ENCODE data around the gene ZNF333.

Gene ZNF333

GRCh38 chr19:14673088-14673487 lies 16.8 kb upstream of the ZNF333 start:
- no peak overlapping the region for H3K4me2 ChIP-seq (ENCODE audit: low read length)
- no peaks in the 10 kb centered on the region for H3K4me1 ChIP-seq (ENCODE audit: control insufficient read depth, insufficient read depth, low read length)

GRCh38 chr19:14674764-14675163 lies 15.1 kb upstream of the ZNF333 start, which contains the start of gene ADGRE3:
Gene ADGRE3, minus strand, starts transcription at chr19:14674844. Its CDS starts 74 bp downstream, at chr19:14674770.
- H3K4me3 ChIP-seq (ENCODE audit: low read length), result no peak within 1 kb of the TSS
- H3K36me3 ChIP-seq (ENCODE audit: insufficient read depth, low read length), result no peaks in the 10 kb centered on the region
- no peaks in the 10 kb centered on the region for H3K27me3 ChIP-seq (ENCODE audit: control insufficient read depth, insufficient read depth, low read length)
- H3K9ac ChIP-seq (ENCODE audit: low read depth, low read length), result no peak within 1 kb of the TSS
- no peaks in the 10 kb centered on the region for H3K9me3 ChIP-seq (replicated peaks; ENCODE audit: low read length)
- no peak within 1 kb of the TSS for H3K4me2 ChIP-seq (ENCODE audit: low read length)
- H3K4me1 ChIP-seq (ENCODE audit: control insufficient read depth, insufficient read depth, low read length), result no peaks in the 10 kb centered on the region

More at GRCh38 chr19:14673088-14673487, 16.8 kb upstream of the ZNF333 start:
- no peaks in the 10 kb centered on the region for H3K36me3 ChIP-seq (ENCODE audit: insufficient read depth, low read length)
- no peak overlapping the region for H3K9ac ChIP-seq (ENCODE audit: low read depth, low read length)
- H3K4me3 ChIP-seq (ENCODE audit: low read length), result no peak overlapping the region
- H3K9me3 ChIP-seq (replicated peaks; ENCODE audit: low read length), result no peaks in the 10 kb centered on the region
- H3K27me3 ChIP-seq (ENCODE audit: control insufficient read depth, insufficient read depth, low read length), result no peaks in the 10 kb centered on the region

- no peaks in the 10 kb centered on the region for H3K36me3 ChIP-seq (ENCODE audit: insufficient read depth, low read length)
- H3K27me3 ChIP-seq (ENCODE audit: control insufficient read depth, insufficient read depth, low read length), result no peaks in the 10 kb centered on the region
- H3K4me1 ChIP-seq (ENCODE audit: control insufficient read depth, insufficient read depth, low read length), result no peaks in the 10 kb centered on the region
- no peak overlapping the region for H3K4me3 ChIP-seq (ENCODE audit: low read length)
- H3K4me2 ChIP-seq (ENCODE audit: low read length), result no peak overlapping the region
- H3K9ac ChIP-seq (ENCODE audit: low read depth, low read length), result no peak overlapping the region
- H3K9me3 ChIP-seq (replicated peaks; ENCODE audit: low read length), result no peaks in the 10 kb centered on the region
Measured at GRCh38 chr19:14676762-14677161, 13.1 kb upstream of the ZNF333 start.

- Histone ChIP-seq H3K9me3 (replicated peaks; ENCODE audit: low read length) (no peaks in the 10 kb centered on the region), H3K4me1 (ENCODE audit: control insufficient read depth, insufficient read depth, low read length) (no peaks in the 10 kb centered on the region), H3K4me3 (ENCODE audit: low read length) (no peak overlapping the region), H3K4me2 (ENCODE audit: low read length) (no peak overlapping the region), H3K9ac (ENCODE audit: low read depth, low read length) (no peak overlapping the region), H3K27me3 (ENCODE audit: control insufficient read depth, insufficient read depth, low read length) (no peaks in the 10 kb centered on the region), H3K36me3 (ENCODE audit: insufficient read depth, low read length) (no peaks in the 10 kb centered on the region)
Measured at GRCh38 chr19:14677464-14677863, 12.4 kb upstream of the ZNF333 start.

GRCh38 chr19:14678199-14678598 lies 11.6 kb upstream of the ZNF333 start:
- Histone ChIP-seq H3K4me2 (ENCODE audit: low read length) (no peak overlapping the region), H3K9me3 (replicated peaks; ENCODE audit: low read length) (no peaks in the 10 kb centered on the region), H3K4me3 (ENCODE audit: low read length) (no peak overlapping the region), H3K27me3 (ENCODE audit: control insufficient read depth, insufficient read depth, low read length) (no peaks in the 10 kb centered on the region), H3K9ac (ENCODE audit: low read depth, low read length) (no peak overlapping the region), H3K4me1 (ENCODE audit: control insufficient read depth, insufficient read depth, low read length) (no peaks in the 10 kb centered on the region), H3K36me3 (ENCODE audit: insufficient read depth, low read length) (no peaks in the 10 kb centered on the region)

- H3K9me3 ChIP-seq (replicated peaks; ENCODE audit: low read length), result no peaks in the 10 kb centered on the region
- no peak overlapping the region for H3K4me3 ChIP-seq (ENCODE audit: low read length)
- H3K4me2 ChIP-seq (ENCODE audit: low read length), result no peak overlapping the region
- no peaks in the 10 kb centered on the region for H3K4me1 ChIP-seq (ENCODE audit: control insufficient read depth, insufficient read depth, low read length)
- peaks cover 3% of the 10 kb centered on the region for H3K27me3 ChIP-seq (ENCODE audit: control insufficient read depth, insufficient read depth, low read length)
- H3K9ac ChIP-seq (ENCODE audit: low read depth, low read length), result no peak overlapping the region
- H3K36me3 ChIP-seq (ENCODE audit: insufficient read depth, low read length), result no peaks in the 10 kb centered on the region
Measured at GRCh38 chr19:14682084-14682483, 7.8 kb upstream of the ZNF333 start.

- Histone ChIP-seq H3K9ac (ENCODE audit: low read depth, low read length) (no peak overlapping the region), H3K4me3 (ENCODE audit: low read length) (no peak overlapping the region), H3K4me2 (ENCODE audit: low read length) (no peak overlapping the region), H3K27me3 (ENCODE audit: control insufficient read depth, insufficient read depth, low read length) (peaks cover 3% of the 10 kb centered on the region), H3K36me3 (ENCODE audit: insufficient read depth, low read length) (no peaks in the 10 kb centered on the region), H3K4me1 (ENCODE audit: control insufficient read depth, insufficient read depth, low read length) (no peaks in the 10 kb centered on the region), H3K9me3 (replicated peaks; ENCODE audit: low read length) (no peaks in the 10 kb centered on the region)
Measured at GRCh38 chr19:14683439-14683838, 6.4 kb upstream of the ZNF333 start.

- Histone ChIP-seq H3K4me3 (ENCODE audit: low read length) (no peak overlapping the region), H3K4me2 (ENCODE audit: low read length) (no peak overlapping the region), H3K36me3 (ENCODE audit: insufficient read depth, low read length) (no peaks in the 10 kb centered on the region), H3K4me1 (ENCODE audit: control insufficient read depth, insufficient read depth, low read length) (no peaks in the 10 kb centered on the region), H3K27me3 (ENCODE audit: control insufficient read depth, insufficient read depth, low read length) (peaks cover 3% of the 10 kb centered on the region), H3K9ac (ENCODE audit: low read depth, low read length) (no peak overlapping the region), H3K9me3 (replicated peaks; ENCODE audit: low read length) (no peaks in the 10 kb centered on the region)
Measured at GRCh38 chr19:14686411-14686810, 3.4 kb upstream of the ZNF333 start.

- peaks cover 34% of the 10 kb centered on the region for H3K36me3 ChIP-seq (ENCODE audit: insufficient read depth, low read length)
- no peaks in the 10 kb centered on the region for H3K27me3 ChIP-seq (ENCODE audit: control insufficient read depth, insufficient read depth, low read length)
- no peaks in the 10 kb centered on the region for H3K4me1 ChIP-seq (ENCODE audit: control insufficient read depth, insufficient read depth, low read length)
- no peaks in the 10 kb centered on the region for H3K9me3 ChIP-seq (replicated peaks; ENCODE audit: low read length)
- no peak overlapping the region for H3K4me3 ChIP-seq (ENCODE audit: low read length)
- H3K9ac ChIP-seq (ENCODE audit: low read depth, low read length), result no peak overlapping the region
- no peak overlapping the region for H3K4me2 ChIP-seq (ENCODE audit: low read length)
Measured at GRCh38 chr19:14694641-14695266, 4.9 kb downstream of the ZNF333 start.

- Histone ChIP-seq H3K4me1 (ENCODE audit: control insufficient read depth, insufficient read depth, low read length) (no peaks in the 10 kb centered on the region), H3K36me3 (ENCODE audit: insufficient read depth, low read length) (peaks cover 41% of the 10 kb centered on the region), H3K9me3 (replicated peaks; ENCODE audit: low read length) (no peaks in the 10 kb centered on the region)
Measured at GRCh38 chr19:14695471-14695870, 5.6 kb downstream of the ZNF333 start.

GRCh38 chr19:14699641-14700040 lies 9.8 kb downstream of the ZNF333 start:
- Histone ChIP-seq H3K4me2 (ENCODE audit: low read length) (no peak overlapping the region), H3K9ac (ENCODE audit: low read depth, low read length) (no peak overlapping the region), H3K36me3 (ENCODE audit: insufficient read depth, low read length) (peaks cover 74% of the 10 kb centered on the region), H3K9me3 (replicated peaks; ENCODE audit: low read length) (no peaks in the 10 kb centered on the region), H3K4me1 (ENCODE audit: control insufficient read depth, insufficient read depth, low read length) (no peaks in the 10 kb centered on the region), H3K4me3 (ENCODE audit: low read length) (no peak overlapping the region), H3K27me3 (ENCODE audit: control insufficient read depth, insufficient read depth, low read length) (no peaks in the 10 kb centered on the region)

More at GRCh38 chr19:14695471-14695870, 5.6 kb downstream of the ZNF333 start:
- H3K9ac ChIP-seq (ENCODE audit: low read depth, low read length), result no peak overlapping the region
- H3K4me3 ChIP-seq (ENCODE audit: low read length), result no peak overlapping the region
- H3K27me3 ChIP-seq (ENCODE audit: control insufficient read depth, insufficient read depth, low read length), result no peaks in the 10 kb centered on the region
- no peak overlapping the region for H3K4me2 ChIP-seq (ENCODE audit: low read length)

GRCh38 chr19:14700711-14701375 lies 11.0 kb downstream of the ZNF333 start:
- H3K4me2 ChIP-seq (ENCODE audit: low read length), result no peak overlapping the region
- H3K4me1 ChIP-seq (ENCODE audit: control insufficient read depth, insufficient read depth, low read length), result no peaks in the 10 kb centered on the region
- H3K9ac ChIP-seq (ENCODE audit: low read depth, low read length), result no peak overlapping the region
- no peak overlapping the region for H3K4me3 ChIP-seq (ENCODE audit: low read length)
- no peaks in the 10 kb centered on the region for H3K27me3 ChIP-seq (ENCODE audit: control insufficient read depth, insufficient read depth, low read length)
- H3K9me3 ChIP-seq (replicated peaks; ENCODE audit: low read length), result no peaks in the 10 kb centered on the region
- peaks cover 74% of the 10 kb centered on the region for H3K36me3 ChIP-seq (ENCODE audit: insufficient read depth, low read length)
